GM23338 (cell line): ENCODE data around the gene TMEM218.

Experiments
- TF ChIP-seq, protein P1 (sequence below): IDR thresholded peaks from 2 replicates; pipeline ENCODE4 v1.6.1; 2016; ENCODE audit warnings: antibody characterized with exemption
- TF ChIP-seq, protein P2 (sequence below): IDR thresholded peaks from one replicate; pipeline ENCODE4 v1.6.1; 2018; ENCODE audit warnings: antibody characterized with exemption; ENCODE audit not compliant: unreplicated experiment

DNA sequence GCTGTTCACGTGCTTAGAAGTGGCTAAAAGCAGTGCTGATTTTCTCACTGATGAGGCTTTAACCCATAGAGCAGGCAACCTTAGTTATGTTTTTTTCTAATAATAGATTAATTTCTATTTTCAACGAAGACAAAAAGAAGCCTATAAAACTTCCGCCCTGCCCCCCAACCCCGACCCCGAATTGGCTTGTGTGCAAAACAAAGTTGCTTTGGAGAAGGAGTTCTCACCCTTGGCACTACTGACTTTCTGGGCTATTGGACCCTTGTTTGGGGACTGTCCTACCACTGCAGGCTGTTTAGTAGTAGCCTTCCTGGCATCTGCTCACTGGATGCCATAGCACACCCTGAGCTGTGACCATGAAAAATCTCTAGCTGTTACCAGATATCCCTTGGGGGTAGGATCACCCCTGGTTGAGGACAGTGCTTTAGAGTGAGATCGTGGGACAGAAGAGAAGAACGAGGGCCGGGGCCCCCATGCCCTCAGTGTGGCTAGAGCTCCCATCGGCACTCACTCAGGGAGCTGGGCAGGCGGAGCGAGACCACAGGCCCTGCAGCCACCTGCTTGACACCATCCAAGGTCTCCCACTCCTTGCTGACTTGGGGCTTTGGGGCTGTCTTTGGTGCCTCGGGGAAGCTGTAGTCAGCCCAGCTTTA is 31.4 kb downstream of the TMEM218 start:
- TF ChIP-seq, protein P1, sequence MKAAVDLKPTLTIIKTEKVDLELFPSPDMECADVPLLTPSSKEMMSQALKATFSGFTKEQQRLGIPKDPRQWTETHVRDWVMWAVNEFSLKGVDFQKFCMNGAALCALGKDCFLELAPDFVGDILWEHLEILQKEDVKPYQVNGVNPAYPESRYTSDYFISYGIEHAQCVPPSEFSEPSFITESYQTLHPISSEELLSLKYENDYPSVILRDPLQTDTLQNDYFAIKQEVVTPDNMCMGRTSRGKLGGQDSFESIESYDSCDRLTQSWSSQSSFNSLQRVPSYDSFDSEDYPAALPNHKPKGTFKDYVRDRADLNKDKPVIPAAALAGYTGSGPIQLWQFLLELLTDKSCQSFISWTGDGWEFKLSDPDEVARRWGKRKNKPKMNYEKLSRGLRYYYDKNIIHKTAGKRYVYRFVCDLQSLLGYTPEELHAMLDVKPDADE = no peak
- TF ChIP-seq, protein P2, sequence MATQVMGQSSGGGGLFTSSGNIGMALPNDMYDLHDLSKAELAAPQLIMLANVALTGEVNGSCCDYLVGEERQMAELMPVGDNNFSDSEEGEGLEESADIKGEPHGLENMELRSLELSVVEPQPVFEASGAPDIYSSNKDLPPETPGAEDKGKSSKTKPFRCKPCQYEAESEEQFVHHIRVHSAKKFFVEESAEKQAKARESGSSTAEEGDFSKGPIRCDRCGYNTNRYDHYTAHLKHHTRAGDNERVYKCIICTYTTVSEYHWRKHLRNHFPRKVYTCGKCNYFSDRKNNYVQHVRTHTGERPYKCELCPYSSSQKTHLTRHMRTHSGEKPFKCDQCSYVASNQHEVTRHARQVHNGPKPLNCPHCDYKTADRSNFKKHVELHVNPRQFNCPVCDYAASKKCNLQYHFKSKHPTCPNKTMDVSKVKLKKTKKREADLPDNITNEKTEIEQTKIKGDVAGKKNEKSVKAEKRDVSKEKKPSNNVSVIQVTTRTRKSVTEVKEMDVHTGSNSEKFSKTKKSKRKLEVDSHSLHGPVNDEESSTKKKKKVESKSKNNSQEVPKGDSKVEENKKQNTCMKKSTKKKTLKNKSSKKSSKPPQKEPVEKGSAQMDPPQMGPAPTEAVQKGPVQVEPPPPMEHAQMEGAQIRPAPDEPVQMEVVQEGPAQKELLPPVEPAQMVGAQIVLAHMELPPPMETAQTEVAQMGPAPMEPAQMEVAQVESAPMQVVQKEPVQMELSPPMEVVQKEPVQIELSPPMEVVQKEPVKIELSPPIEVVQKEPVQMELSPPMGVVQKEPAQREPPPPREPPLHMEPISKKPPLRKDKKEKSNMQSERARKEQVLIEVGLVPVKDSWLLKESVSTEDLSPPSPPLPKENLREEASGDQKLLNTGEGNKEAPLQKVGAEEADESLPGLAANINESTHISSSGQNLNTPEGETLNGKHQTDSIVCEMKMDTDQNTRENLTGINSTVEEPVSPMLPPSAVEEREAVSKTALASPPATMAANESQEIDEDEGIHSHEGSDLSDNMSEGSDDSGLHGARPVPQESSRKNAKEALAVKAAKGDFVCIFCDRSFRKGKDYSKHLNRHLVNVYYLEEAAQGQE = no peak
